HCT116 (cell line): ENCODE measurements around the gene CCL17. TPM values are rescaled to one million over a fixed set of nuclear protein-coding genes. Genes with fewer than 3 reads are reported as not detected.

Experiments
- ATAC-seq: fragments of 200-7000 bp; cut with Tn5 transposase; 2 replicates; pipeline ENCODE4 v1.9.1; 2020; ENCODE audit warnings: mild to moderate bottlenecking, moderate library complexity
- BruUV-seq: library from RNA; stranded (reverse); fragments of 400-500 nt; replicated peaks from 2 replicates; lab custom pipeline; 2021; lab: Mats Ljungman, UMichigan
- CTCF ChIA-PET: fragments of 300-600 bp; sonication (Branson Sonifier 250); formaldehyde crosslinking; loops from one replicate; lab custom pipeline; 2021; ENCODE audit warnings: antibody characterized with exemption; lab: Charles Lee
- POLR2A ChIA-PET: fragments of 300-600, 350-600 bp; sonication (Branson Sonifier 250); formaldehyde crosslinking; loops from one replicate; lab custom pipeline; 2021; ENCODE audit warnings: antibody characterized with exemption; lab: Charles Lee
- RAD21 ChIA-PET, 2 experiments: fragments of 300-600 bp; sonication (Branson Sonifier 250); formaldehyde crosslinking; loops; one replicate each; lab custom pipeline; 2023; ENCODE audit warnings: low total read pairs in 2 of 2; ENCODE audit not compliant: uncharacterized antibody in 2 of 2, unreplicated experiment in 2 of 2, low non-redundant PET in 1 of 2; lab: Charles Lee
- DNase-seq: peaks from one replicate; pipeline ENCODE4 v3.0.0-alpha.2; 2010; ENCODE audit warnings: low read depth, low spot score
- H2AFZ ChIP-seq: fragments of 200-600 bp; shearing (Covaris generic), sonication (generic); 2 replicates; pipeline ENCODE4 v1.6.1; 2017; ENCODE audit warnings: low read depth, mixed run types, mixed read lengths, antibody characterized with exemption, low read length; ENCODE audit not compliant: poor library complexity, severe bottlenecking
- H3K27ac ChIP-seq: 2 replicates; pipeline ENCODE4 v1.5.1; 2012; ENCODE audit warnings: low read depth, low read length
- H3K27me3 ChIP-seq: fragments of 200-600 bp; sonication (generic); 2 replicates; pipeline ENCODE4 v1.6.1; 2016; ENCODE audit warnings: mixed run types, low read length, mixed read lengths; ENCODE audit not compliant: insufficient read depth
- H3K36me3 ChIP-seq, 2 experiments: fragments of 200-500 bp in 1 of 2; fragments of 200-600 bp in 1 of 2; sonication (Bioruptor generic) in 1 of 2; sonication (generic) in 1 of 2; 2 replicates each; pipeline versions ENCODE4 v1.5.1 to v1.6.1; 2014 to 2016; ENCODE audit warnings: low read length in 2 of 2, inconsistent platforms in 1 of 2, mixed read lengths in 1 of 2, mixed run types in 1 of 2; ENCODE audit not compliant: insufficient read depth in 2 of 2, control insufficient read depth in 1 of 2
- H3K4me1 ChIP-seq, 2 experiments: fragments of 200-600 bp in 1 of 2; sonication (generic) in 1 of 2; 2 replicates each; pipeline versions ENCODE4 v1.5.1 to v1.6.1; 2012 to 2017; ENCODE audit warnings: low read length in 2 of 2, inconsistent platforms in 1 of 2, mild to moderate bottlenecking in 1 of 2, mixed read lengths in 1 of 2, mixed run types in 1 of 2, moderate library complexity in 1 of 2; ENCODE audit not compliant: insufficient read depth in 2 of 2, control insufficient read depth in 1 of 2
- H3K4me2 ChIP-seq: fragments of 200-600 bp; sonication (generic); 2 replicates; pipeline ENCODE4 v1.6.1; 2017; ENCODE audit warnings: mixed run types, low read length, mixed read lengths
- H3K4me3 ChIP-seq, 2 experiments: fragments of 200-600 bp in 1 of 2; sonication (generic) in 1 of 2; replicated peaks in 1 of 2; 2 replicates each; pipeline ENCODE4 v1.5.1; 2011 to 2016; ENCODE audit warnings: low read length in 2 of 2, control low read depth in 1 of 2, low read depth in 1 of 2, mild to moderate bottlenecking in 1 of 2, mixed read lengths in 1 of 2, mixed run types in 1 of 2
- H3K79me2 ChIP-seq: fragments of 200-600 bp; sonication (generic); 2 replicates; pipeline ENCODE4 v1.6.1; 2017; ENCODE audit warnings: mild to moderate bottlenecking, mixed run types, low read length, moderate library complexity, mixed read lengths; ENCODE audit not compliant: insufficient read depth
- H3K9ac ChIP-seq: fragments of 200-600 bp; sonication (generic); 2 replicates; pipeline ENCODE4 v1.6.1; 2016; ENCODE audit warnings: low read length, mixed read lengths
- H3K9me2 ChIP-seq: fragments of 200-600 bp; sonication (generic), shearing (Covaris generic); 2 replicates; pipeline ENCODE4 v1.6.1; 2017; ENCODE audit warnings: mixed run types, mild to moderate bottlenecking, moderate library complexity; ENCODE audit not compliant: insufficient read depth
- H3K9me3 ChIP-seq, 2 experiments: fragments of 200-500 bp in 1 of 2; fragments of 200-600 bp in 1 of 2; sonication (Bioruptor generic) in 1 of 2; sonication (generic) in 1 of 2; 2 replicates each; pipeline ENCODE4 v1.6.1; 2014 to 2017; ENCODE audit warnings: low read length in 2 of 2, mixed read lengths in 2 of 2, inconsistent platforms in 1 of 2, low read depth in 1 of 2, mild to moderate bottlenecking in 1 of 2, mixed run types in 1 of 2, moderate library complexity in 1 of 2; ENCODE audit not compliant: control insufficient read depth in 1 of 2, insufficient read depth in 1 of 2
- H4K20me1 ChIP-seq: fragments of 200-600 bp; sonication (generic), shearing (Covaris generic); 2 replicates; pipeline ENCODE4 v1.6.1; 2017; ENCODE audit warnings: mixed run types, mild to moderate bottlenecking, moderate library complexity; ENCODE audit not compliant: insufficient read depth
- EGR1 ChIP-seq: IDR thresholded peaks from 2 replicates; pipeline ENCODE4 v1.6.1; 2012; ENCODE audit warnings: low read depth
- EZH2phosphoT487 ChIP-seq: fragments of 200-600 bp; IDR thresholded peaks from 2 replicates; pipeline ENCODE4 v1.6.1; 2018; ENCODE audit warnings: antibody characterized with exemption, borderline replicate concordance
- POLR2A ChIP-seq: IDR thresholded peaks from 2 replicates; pipeline ENCODE4 v1.7.0; 2011; ENCODE audit warnings: borderline replicate concordance; ENCODE audit not compliant: insufficient read depth, insufficient read length; ENCODE audit errors: extremely low read depth
- POLR2AphosphoS5 ChIP-seq: IDR thresholded peaks from 2 replicates; pipeline ENCODE4 v1.6.1; 2011; ENCODE audit warnings: mild to moderate bottlenecking, low read depth, low read length, moderate library complexity
- REST ChIP-seq: IDR thresholded peaks from 2 replicates; pipeline ENCODE4 v1.6.1; 2012; ENCODE audit warnings: low read depth
- SP1 ChIP-seq: IDR thresholded peaks from 2 replicates; pipeline ENCODE4 v1.6.1; 2012; ENCODE audit warnings: low read depth
- ZNF274 ChIP-seq: fragments of 200-500 bp; sonication (Bioruptor generic); IDR thresholded peaks from 2 replicates; pipeline ENCODE4 v1.6.1; 2014; ENCODE audit warnings: mild to moderate bottlenecking, low read depth, low read length, inconsistent platforms
- intact Hi-C: fragments of 100-400 bp; cut with micrococcal nuclease; formaldehyde crosslinking; loops from 2 replicates; pipeline ENCODE4 v1.10.0; 2022
- total RNA-seq: library from RNA; stranded (reverse); gene quantifications from one replicate; pipeline ENCODE4 v1.2.1, GENCODE V29; 2021; ENCODE audit not compliant: unreplicated experiment

CCL17 gene
- total RNA-seq, 1 experiment from 2014 or later = not detected

- TF ChIP-seq EZH2phosphoT487 (no peak), POLR2A (no peak), EGR1 (no peak), REST (no peak), POLR2AphosphoS5 (no peak), SP1 (no peak)
Observed at GRCh38 chr16:57405097-57405496, 530 bp downstream of the CCL17 start (continued).

GRCh38 chr16:57406881-57407280, 2.3 kb downstream of the CCL17 start:
- H3K9ac ChIP-seq = no peak overlapping the region
- H2AFZ ChIP-seq = no peak overlapping the region
- BruUV-seq = no TSS peak
- H3K9me3 ChIP-seq = no peaks in the 10 kb centered on the region
- CTCF ChIA-PET = interaction anchor here (1.2 kb wide), 1 partner anchor 10 kb away, joined by 3 read pairs; no protein-coding TSS in a partner anchor
- H3K36me3 ChIP-seq = no peaks in the 10 kb centered on the region
- H4K20me1 ChIP-seq = no peaks in the 10 kb centered on the region
- ATAC-seq = no peak
- H3K27me3 ChIP-seq = peaks cover 16% of the 10 kb centered on the region; the same call in 1 of the 2 replicates
- TF ChIP-seq ZNF274 = no peak
- RAD21 ChIA-PET = no interaction called here
- no peaks in the 10 kb centered on the region for H3K9me2 ChIP-seq
- H3K27ac ChIP-seq = no peak overlapping the region
- H3K4me2 ChIP-seq = no peak overlapping the region
- intact Hi-C loops = no loop called here
- POLR2A ChIA-PET = no interaction called here
- no peaks in the 10 kb centered on the region for H3K4me1 ChIP-seq
- no peak for DNase-seq
- no peak overlapping the region for H3K4me3 ChIP-seq
- H3K79me2 ChIP-seq = no peaks in the 10 kb centered on the region
